Loucy (cell line): ENCODE measurements around the gene SLAMF6.

Experiments
- EZH2phosphoT487 ChIP-seq: fragments of 200-600 bp; IDR thresholded peaks from 2 replicates; pipeline ENCODE4 v1.6.1; 2018; ENCODE audit warnings: antibody characterized with exemption, mild to moderate bottlenecking, moderate library complexity, borderline replicate concordance
- TF ChIP-seq, protein P1 (sequence below): fragments of 200-600 bp; sonication (generic); conservative IDR thresholded peaks from 2 replicates; pipeline ENCODE4 v1.5.1; 2014; ENCODE audit warnings: mild to moderate bottlenecking, antibody characterized with exemption, low read length

DNA sequence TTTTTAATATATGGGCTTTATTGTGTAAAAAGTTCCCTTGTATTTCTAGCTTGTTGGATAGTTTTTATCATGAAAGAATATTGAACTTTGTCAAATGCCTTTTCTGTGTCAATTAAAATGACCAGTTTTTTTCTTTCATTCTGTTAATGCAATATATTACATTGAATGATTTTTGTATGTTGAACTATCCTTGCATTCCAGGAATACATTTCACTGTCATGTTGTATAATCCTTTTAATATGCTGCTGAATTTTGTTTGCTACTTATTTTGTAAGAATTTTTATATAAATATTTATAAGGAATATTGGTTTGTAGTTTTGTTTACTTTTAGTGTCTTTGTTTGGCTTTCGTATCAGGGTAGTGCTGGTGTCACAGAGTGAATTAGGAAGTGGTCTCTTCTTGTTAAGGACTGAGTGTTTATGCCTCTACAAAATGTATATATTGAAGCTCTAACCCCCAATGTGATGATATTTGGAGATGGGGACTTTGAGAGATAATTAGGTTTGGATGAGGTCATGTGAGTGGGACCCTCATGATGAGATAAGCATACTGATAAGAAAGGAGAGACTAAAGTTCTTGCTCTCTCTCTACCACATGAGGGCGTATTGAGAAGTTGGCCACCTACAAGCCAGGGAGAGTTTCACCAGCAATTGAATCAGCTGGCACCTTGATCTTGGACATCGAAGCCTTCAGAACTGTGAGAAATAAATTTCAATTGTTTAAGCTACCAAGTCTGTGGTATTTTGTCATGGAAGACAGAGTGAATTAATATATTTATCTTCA lies 12.0 kb upstream of the SLAMF6 start:
- TF ChIP-seq, protein P1, sequence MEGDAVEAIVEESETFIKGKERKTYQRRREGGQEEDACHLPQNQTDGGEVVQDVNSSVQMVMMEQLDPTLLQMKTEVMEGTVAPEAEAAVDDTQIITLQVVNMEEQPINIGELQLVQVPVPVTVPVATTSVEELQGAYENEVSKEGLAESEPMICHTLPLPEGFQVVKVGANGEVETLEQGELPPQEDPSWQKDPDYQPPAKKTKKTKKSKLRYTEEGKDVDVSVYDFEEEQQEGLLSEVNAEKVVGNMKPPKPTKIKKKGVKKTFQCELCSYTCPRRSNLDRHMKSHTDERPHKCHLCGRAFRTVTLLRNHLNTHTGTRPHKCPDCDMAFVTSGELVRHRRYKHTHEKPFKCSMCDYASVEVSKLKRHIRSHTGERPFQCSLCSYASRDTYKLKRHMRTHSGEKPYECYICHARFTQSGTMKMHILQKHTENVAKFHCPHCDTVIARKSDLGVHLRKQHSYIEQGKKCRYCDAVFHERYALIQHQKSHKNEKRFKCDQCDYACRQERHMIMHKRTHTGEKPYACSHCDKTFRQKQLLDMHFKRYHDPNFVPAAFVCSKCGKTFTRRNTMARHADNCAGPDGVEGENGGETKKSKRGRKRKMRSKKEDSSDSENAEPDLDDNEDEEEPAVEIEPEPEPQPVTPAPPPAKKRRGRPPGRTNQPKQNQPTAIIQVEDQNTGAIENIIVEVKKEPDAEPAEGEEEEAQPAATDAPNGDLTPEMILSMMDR, result peak; percentile 41
- no peak for TF ChIP-seq EZH2phosphoT487
